GM10248 (cell line): Measurements from ENCODE around the gene RRAGD.

Source experiments
- CTCF ChIA-PET: fragments of 300-600 bp; sonication (Branson Sonifier 250); formaldehyde crosslinking; extraction: SDS; loops from one replicate; lab custom pipeline; 2021; ENCODE audit warnings: antibody characterized with exemption; lab: Yijun Ruan, JAX
- POLR2A ChIA-PET: fragments of 350-650 bp; sonication (Branson Sonifier 250); formaldehyde crosslinking; extraction: SDS; loops from one replicate; lab custom pipeline; 2020; ENCODE audit warnings: antibody characterized with exemption; lab: Yijun Ruan, JAX
- DNase-seq: peaks from one replicate; pipeline ENCODE4 v3.0.0; 2012; ENCODE audit errors: extremely low spot score
- CTCF ChIP-seq: IDR thresholded peaks from 2 replicates; pipeline ENCODE4 v1.5.1; 2012; ENCODE audit warnings: mild to moderate bottlenecking, low read depth; ENCODE audit errors: extremely low read depth, missing control alignments, control extremely low read depth

RRAGD gene, protein sequence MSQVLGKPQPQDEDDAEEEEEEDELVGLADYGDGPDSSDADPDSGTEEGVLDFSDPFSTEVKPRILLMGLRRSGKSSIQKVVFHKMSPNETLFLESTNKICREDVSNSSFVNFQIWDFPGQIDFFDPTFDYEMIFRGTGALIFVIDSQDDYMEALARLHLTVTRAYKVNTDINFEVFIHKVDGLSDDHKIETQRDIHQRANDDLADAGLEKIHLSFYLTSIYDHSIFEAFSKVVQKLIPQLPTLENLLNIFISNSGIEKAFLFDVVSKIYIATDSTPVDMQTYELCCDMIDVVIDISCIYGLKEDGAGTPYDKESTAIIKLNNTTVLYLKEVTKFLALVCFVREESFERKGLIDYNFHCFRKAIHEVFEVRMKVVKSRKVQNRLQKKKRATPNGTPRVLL

GRCh38 chr6:89412071-89413005 lies at the start of gene RRAGD:
Gene RRAGD (minus strand): TSS chr6:89412273. CDS start chr6:89411993, 280 bp downstream.
- POLR2A ChIA-PET = interaction anchor here (0.7 kb wide), 1 partner anchor 13 kb away, joined by 3 read pairs; no protein-coding TSS in a partner anchor
- TF ChIP-seq CTCF = no peak
- DNase-seq = peak; percentile 82
- CTCF ChIA-PET = interaction anchor here (1.2 to 6.8 kb wide), 6 partner anchors 10 to 45 kb away, joined by 3 to 35 read pairs (median 13); no protein-coding TSS in a partner anchor

GRCh38 chr6:89460713-89461112 lies 48.6 kb upstream of the RRAGD start:
- ChIA-PET CTCF (interaction anchor here (0.8 to 2.0 kb wide), 3 partner anchors 9 to 118 kb away, joined by 3 to 4 read pairs (median 3); no protein-coding TSS in a partner anchor), POLR2A (no interaction called here)
- DNase-seq = no peak
- TF ChIP-seq CTCF = no peak

- ChIA-PET CTCF (interaction anchor here (1.2 kb wide), 1 partner anchor 12 kb away, joined by 4 read pairs; no protein-coding TSS in a partner anchor), POLR2A (no interaction called here)
- TF ChIP-seq CTCF = no peak
Measured at GRCh38 chr6:89459501-89459900, 47.4 kb upstream of the RRAGD start.

GRCh38 chr6:89458704-89459103 lies 46.6 kb upstream of the RRAGD start:
- no peak for DNase-seq
- TF ChIP-seq CTCF = no peak
- POLR2A ChIA-PET = no interaction called here
- CTCF ChIA-PET = interaction anchor here (1.2 kb wide), 1 partner anchor 12 kb away, joined by 4 read pairs; no protein-coding TSS in a partner anchor

More at GRCh38 chr6:89459501-89459900, 47.4 kb upstream of the RRAGD start:
- DNase-seq = no peak

- POLR2A ChIA-PET = no interaction called here
Measured at GRCh38 chr6:89454300-89454699, 42.2 kb upstream of the RRAGD start.

More at GRCh38 chr6:89454300-89454699, 42.2 kb upstream of the RRAGD start:
- no peak for DNase-seq
- CTCF ChIA-PET = no interaction called here
- no peak for TF ChIP-seq CTCF
